GM19467 (cell line): ENCODE results near the gene SPINK5.

Experiments used
- ATAC-seq: cut with Tn5 transposase; IDR thresholded peaks from one replicate; pipeline ENCODE4 v1.9.1; 2021; ENCODE audit warnings: mild to moderate bottlenecking, moderate library complexity; ENCODE audit not compliant: unreplicated experiment

Gene SPINK5

GRCh38 chr5:148090773-148091250 is 27.0 kb downstream of the SPINK5 start:
- ATAC-seq = no peak

GRCh38 chr5:148091991-148092964 is 28.5 kb downstream of the SPINK5 start:
- no peak for ATAC-seq

GRCh38 chr5:148094336-148094735 is 30.6 kb downstream of the SPINK5 start:
- no peak for ATAC-seq

DNA sequence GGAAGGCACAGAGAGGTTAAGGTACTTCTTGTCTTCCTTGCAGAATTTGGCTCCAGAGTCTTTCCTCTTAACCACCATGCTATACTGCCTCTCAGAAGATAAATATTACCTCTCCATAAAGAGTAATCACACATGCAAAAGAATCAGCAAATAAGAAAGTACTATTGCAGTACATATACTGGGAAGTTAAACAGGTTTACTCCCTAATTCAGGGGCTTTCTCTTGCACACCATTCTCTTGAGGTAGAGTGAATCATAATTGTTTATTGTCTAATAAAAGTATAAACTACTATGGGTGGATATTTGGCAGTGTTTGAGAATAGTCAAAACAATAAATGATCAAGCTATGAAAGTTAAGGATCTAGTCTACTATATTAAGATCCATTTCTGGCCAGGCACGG is 40.4 kb downstream of the SPINK5 start:
- ATAC-seq = no peak

DNA sequence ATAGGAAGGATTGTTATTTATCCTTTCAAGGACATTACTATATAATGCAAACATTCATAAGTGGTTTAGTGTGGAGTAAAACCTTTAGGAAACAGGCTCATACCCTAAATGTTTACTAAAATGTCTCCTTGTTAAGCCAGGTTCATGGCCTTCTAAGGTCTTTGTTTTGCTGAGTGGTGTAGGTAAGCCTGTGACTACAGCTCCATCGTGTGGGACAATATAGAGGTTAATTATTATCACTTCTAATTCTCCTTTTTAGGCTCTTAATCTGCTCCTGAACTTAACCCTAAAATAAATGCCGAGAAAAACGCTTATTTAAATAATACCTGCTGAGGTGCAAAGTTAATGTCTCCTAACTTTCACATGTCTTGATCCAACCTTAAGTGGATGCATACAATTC is 43.8 kb downstream of the SPINK5 start:
- ATAC-seq = no peak

- ATAC-seq = no peak
These were observed 49.5 kb downstream of the SPINK5 start for GRCh38 chr5:148113243-148113642.

- ATAC-seq = no peak
These were observed 56.5 kb downstream of the SPINK5 start for GRCh38 chr5:148120317-148120716.

DNA sequence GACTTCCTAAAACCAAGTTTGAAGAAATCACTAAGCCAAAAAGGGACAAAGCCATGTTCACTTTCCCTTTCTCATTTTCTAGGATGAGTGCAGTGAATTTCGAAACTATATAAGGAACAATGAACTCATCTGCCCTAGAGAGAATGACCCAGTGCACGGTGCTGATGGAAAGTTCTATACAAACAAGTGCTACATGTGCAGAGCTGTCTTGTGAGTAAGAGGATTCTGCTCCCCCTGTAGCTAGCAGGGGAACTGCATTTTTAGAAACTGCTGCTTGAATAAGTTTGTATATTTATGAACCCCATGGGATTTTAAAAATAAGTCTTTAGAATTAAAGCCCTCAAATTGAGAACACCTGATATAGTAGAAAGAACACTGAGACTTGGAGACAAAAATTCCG is 61.9 kb downstream of the SPINK5 start:
- no peak for ATAC-seq

GRCh38 chr5:148135091-148136048 is 71.6 kb downstream of the SPINK5 start:
- no peak for ATAC-seq

DNA sequence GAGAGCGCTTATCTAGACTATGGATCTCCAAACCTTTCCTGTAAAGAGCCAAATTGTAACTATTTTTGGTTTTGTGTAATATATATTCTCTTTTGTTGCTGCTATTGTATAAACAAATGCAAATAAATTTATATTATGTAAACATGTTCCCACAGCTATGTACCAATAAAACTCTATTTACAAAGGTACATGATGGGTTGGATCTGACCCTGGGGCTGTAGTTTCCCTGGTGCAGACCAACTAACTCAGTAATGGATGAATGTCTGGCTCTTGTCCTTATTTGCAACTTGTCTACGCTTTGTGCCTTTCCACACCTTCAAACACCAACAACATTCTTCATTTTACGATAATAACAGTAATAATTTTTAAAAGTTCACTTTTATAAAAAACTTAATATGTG is 77.1 kb downstream of the SPINK5 start:
- ATAC-seq = no peak

DNA sequence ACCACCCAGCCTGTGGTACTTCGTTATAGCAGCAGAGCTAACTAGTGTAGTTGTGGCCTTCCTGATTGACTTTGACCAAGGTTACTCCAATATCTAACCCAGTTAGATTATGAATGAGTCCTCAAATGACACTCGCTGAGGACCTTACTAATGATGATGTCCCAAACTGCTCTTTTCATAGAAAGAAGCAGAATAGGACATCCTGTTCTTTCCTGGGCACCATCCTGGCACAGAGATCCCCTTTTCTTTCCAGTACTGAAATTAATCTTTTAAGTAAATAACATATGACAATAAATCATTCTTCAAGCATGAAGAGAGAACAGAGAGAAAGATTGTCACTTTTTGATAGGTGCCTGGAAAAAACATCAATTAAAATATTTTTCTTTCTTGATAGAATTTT is 77.9 kb downstream of the SPINK5 start:
- no peak for ATAC-seq

- ATAC-seq = no peak
These were observed 82.1 kb downstream of the SPINK5 start for GRCh38 chr5:148145916-148146315.

DNA sequence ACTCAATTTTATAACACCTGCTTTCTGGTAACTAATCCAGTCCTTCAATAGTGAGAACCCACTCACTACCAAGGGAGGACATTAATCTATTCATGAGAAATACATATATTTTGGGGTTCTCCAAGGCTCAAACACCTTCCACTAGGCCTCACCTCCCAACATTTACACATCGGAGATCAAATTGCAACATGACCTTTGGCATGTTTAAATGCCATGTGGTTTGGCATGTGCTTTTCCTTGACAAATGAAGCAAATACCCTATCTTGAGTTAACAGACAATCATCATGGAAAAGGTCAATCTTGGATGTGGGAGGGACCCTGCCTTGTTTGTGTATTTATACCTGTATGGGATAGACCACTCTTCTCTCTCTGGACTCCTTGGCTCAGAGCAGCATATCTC is 82.7 kb downstream of the SPINK5 start:
- no peak for ATAC-seq

GRCh38 chr5:148147415-148147814 is 83.6 kb downstream of the SPINK5 start:
- no peak for ATAC-seq

- ATAC-seq = no peak
These were observed 88.1 kb downstream of the SPINK5 start for GRCh38 chr5:148151872-148152271.

GRCh38 chr5:148152781-148153180 is 89.0 kb downstream of the SPINK5 start:
- ATAC-seq = no peak

DNA sequence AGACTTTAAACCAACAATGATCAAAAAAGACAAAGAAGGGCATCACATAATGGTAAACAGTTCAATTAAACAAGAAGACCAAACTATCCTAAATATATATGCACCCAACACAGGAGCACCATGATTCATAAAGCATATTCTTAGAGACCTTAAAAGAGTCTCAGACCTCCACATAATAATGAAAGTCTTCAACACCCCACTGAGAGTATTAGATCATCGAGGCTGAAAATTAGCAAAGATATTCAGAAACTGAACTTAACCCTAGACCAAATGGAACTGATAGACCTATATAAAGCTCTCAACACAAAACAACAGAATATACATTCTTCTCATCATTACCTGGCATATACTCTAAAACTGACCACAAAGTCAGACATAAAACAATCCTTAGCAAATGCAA is 92.8 kb downstream of the SPINK5 start:
- no peak for ATAC-seq

GRCh38 chr5:148162038-148162437 is 98.3 kb downstream of the SPINK5 start:
- ATAC-seq = no peak

GRCh38 chr5:148163345-148163744 is 99.6 kb downstream of the SPINK5 start:
- no peak for ATAC-seq

DNA sequence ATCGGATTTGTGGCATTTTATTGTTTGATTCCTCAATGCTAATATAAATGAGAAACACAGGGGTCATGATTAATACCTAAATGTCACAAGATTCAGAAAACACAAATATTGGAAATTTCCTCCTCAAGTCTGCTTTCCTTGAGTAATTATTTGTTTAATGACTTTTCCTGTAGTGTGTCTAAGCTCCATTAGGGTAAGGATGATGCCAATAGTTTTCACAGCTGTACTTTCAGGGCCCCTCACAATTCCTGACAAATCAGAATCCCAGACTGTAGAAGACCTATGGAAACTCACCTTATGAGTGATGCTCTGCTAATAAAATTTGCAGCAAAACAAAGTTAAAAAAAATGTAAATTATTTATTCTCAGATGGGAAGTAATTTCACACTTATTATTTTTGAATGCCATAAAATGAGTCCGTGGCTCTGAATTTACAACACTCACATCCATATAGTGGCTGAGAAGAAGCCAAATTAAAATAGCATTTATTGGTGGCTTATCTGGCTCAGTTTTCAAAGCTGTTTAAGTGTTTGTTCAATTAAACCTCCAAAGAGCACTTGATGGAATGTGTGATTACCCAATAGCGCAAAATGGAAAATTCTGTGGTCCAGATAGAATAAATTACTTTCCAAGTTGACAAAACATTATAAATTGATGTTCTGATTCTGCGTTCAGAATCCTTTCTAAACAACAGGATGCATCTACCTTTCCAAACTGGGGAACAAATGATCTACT is 102.9 kb downstream of the SPINK5 start:
- ATAC-seq = no peak

DNA sequence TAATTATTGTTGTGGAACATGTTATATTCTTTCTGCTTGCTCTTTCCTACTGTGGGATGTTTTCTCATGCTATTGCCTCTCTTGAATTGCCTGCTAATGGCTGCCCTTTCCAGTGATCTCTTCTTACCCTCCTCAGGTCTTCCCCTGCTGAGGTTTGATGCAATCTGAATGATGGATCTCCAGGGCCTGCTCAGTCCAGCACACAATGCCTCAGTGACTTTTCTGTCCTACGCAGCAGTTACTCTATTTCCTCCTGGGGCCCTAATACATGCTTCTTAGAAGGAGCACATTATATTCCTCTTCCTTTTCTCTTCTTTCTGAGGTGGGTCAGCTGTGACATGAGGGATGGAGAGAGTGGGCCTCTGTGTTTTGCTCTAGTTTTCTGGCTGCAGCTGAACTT is 104.5 kb downstream of the SPINK5 start, which contains the start of gene SPINK14:
SPINK14 (plus strand) TSS at position 301 of the 400 bp plus-strand sequence. CDS start 1,187 bp downstream, outside the sequence.
- no peak for ATAC-seq
